ENCODE data around the gene PERM1. TPM values are rescaled to one million over a fixed set of nuclear protein-coding genes. Genes with fewer than 3 reads are reported as not detected.

PERM1 gene
- total RNA-seq, 4 donors from 2014 or later = 0.22 TPM; not detected in 3

- DNase-seq = no peak
Observed at GRCh38 chr1:971751-972506, 10.0 kb downstream of the PERM1 start.

GRCh38 chr1:970973-971730 is 10.7 kb downstream of the PERM1 start:
- H3K27me3 ChIP-seq = peaks cover 6% of the 10 kb centered on the region
- DNase-seq = no peak

More at GRCh38 chr1:971751-972506, 10.0 kb downstream of the PERM1 start:
- intact Hi-C loops (cut with DNase I) = loop anchor here (5.0 to 10.0 kb wide), 2 partner anchors 70 to 323 kb away; no protein-coding TSS in a partner anchor
- H3K36me3 ChIP-seq = no peaks in the 10 kb centered on the region
- no peak overlapping the region for H3K4me3 ChIP-seq (replicated peaks in 1 of 3)
- H3K27ac ChIP-seq = no peak overlapping the region
- TF ChIP-seq POLR2A (IDR thresholded peaks at IDR 0.05) (no peak), CTCF (IDR thresholded peaks at IDR 0.05) (no peak)
- 85 to 86% methylated on average over 20 of the region's 34 CpGs for WGBS, 2 donors
- no peaks in the 10 kb centered on the region for H3K9me3 ChIP-seq
- H3K4me1 ChIP-seq = peaks cover 5 to 32% of the 10 kb centered on the region in 2 donors
- peaks cover 6% of the 10 kb centered on the region for H3K27me3 ChIP-seq

GRCh38 chr1:970242-970972 is 11.5 kb downstream of the PERM1 start:
- H3K4me3 ChIP-seq (replicated peaks in 1 of 3) = no peak overlapping the region
- H3K9me3 ChIP-seq = no peaks in the 10 kb centered on the region
- no peak overlapping the region for H3K27ac ChIP-seq
- DNase-seq = no peak
- H3K4me1 ChIP-seq = peaks cover 12 to 33% of the 10 kb centered on the region in 2 donors
- peaks cover 6% of the 10 kb centered on the region for H3K27me3 ChIP-seq
- 18 to 28% methylated on average over 12 to 19 of the region's 33 CpGs for WGBS, 2 donors
- no peak for TF ChIP-seq POLR2A (IDR thresholded peaks at IDR 0.05)
- TF ChIP-seq CTCF (IDR thresholded peaks at IDR 0.05) = no peak
- H3K36me3 ChIP-seq = no peaks in the 10 kb centered on the region
- intact Hi-C loops (cut with DNase I) = loop anchor here (5.0 to 10.0 kb wide), 2 partner anchors 68 to 324 kb away; no protein-coding TSS in a partner anchor

More at GRCh38 chr1:970973-971730, 10.7 kb downstream of the PERM1 start:
- peaks cover 11 to 35% of the 10 kb centered on the region in 2 donors for H3K4me1 ChIP-seq
- H3K9me3 ChIP-seq = no peaks in the 10 kb centered on the region
- H3K27ac ChIP-seq = no peak overlapping the region
- H3K4me3 ChIP-seq (replicated peaks in 1 of 3) = no peak overlapping the region
- WGBS, 2 donors = 43% methylated on average over 30 of the region's 42 CpGs; no CpG with 5 or more reads in 1 of the 2 donors
- no peak for TF ChIP-seq CTCF (IDR thresholded peaks at IDR 0.05)
- TF ChIP-seq POLR2A (IDR thresholded peaks at IDR 0.05) = no peak
- H3K36me3 ChIP-seq = no peaks in the 10 kb centered on the region
- intact Hi-C loops (cut with DNase I) = loop anchor here (5.0 to 10.0 kb wide), 2 partner anchors 69 to 324 kb away; no protein-coding TSS in a partner anchor

- no peak overlapping the region for H3K4me3 ChIP-seq (replicated peaks in 1 of 3)
- no peaks in the 10 kb centered on the region for H3K36me3 ChIP-seq
- TF ChIP-seq POLR2A (IDR thresholded peaks at IDR 0.05) = no peak
- TF ChIP-seq CTCF (IDR thresholded peaks at IDR 0.05) = no peak
- no peak for DNase-seq
- H3K27me3 ChIP-seq = peaks cover 6% of the 10 kb centered on the region
- no peak overlapping the region for H3K27ac ChIP-seq
- H3K4me1 ChIP-seq = peaks cover 12 to 33% of the 10 kb centered on the region in 2 donors
- intact Hi-C loops (cut with DNase I) = no loop called here
- no peaks in the 10 kb centered on the region for H3K9me3 ChIP-seq
- WGBS, 2 donors = 84 to 85% methylated on average over 15 of the region's 15 CpGs
Observed at GRCh38 chr1:969260-969855, 12.5 kb downstream of the PERM1 start.

All from thyroid gland (tissue), 4 donors.